HG03457 (cell line): Measurements from ENCODE around the gene NBPF14.
"Not testable (repeated sequence)": the region's sequence is repeated elsewhere in the genome, so short reads cannot be mapped to it uniquely, and the experiment has no call there.

Experiments
- ATAC-seq: cut with Tn5 transposase; IDR thresholded peaks from one replicate; pipeline ENCODE4 v1.9.1; 2021; ENCODE audit warnings: moderate number of reproducible peaks; ENCODE audit not compliant: unreplicated experiment

The NBPF14 gene, protein sequence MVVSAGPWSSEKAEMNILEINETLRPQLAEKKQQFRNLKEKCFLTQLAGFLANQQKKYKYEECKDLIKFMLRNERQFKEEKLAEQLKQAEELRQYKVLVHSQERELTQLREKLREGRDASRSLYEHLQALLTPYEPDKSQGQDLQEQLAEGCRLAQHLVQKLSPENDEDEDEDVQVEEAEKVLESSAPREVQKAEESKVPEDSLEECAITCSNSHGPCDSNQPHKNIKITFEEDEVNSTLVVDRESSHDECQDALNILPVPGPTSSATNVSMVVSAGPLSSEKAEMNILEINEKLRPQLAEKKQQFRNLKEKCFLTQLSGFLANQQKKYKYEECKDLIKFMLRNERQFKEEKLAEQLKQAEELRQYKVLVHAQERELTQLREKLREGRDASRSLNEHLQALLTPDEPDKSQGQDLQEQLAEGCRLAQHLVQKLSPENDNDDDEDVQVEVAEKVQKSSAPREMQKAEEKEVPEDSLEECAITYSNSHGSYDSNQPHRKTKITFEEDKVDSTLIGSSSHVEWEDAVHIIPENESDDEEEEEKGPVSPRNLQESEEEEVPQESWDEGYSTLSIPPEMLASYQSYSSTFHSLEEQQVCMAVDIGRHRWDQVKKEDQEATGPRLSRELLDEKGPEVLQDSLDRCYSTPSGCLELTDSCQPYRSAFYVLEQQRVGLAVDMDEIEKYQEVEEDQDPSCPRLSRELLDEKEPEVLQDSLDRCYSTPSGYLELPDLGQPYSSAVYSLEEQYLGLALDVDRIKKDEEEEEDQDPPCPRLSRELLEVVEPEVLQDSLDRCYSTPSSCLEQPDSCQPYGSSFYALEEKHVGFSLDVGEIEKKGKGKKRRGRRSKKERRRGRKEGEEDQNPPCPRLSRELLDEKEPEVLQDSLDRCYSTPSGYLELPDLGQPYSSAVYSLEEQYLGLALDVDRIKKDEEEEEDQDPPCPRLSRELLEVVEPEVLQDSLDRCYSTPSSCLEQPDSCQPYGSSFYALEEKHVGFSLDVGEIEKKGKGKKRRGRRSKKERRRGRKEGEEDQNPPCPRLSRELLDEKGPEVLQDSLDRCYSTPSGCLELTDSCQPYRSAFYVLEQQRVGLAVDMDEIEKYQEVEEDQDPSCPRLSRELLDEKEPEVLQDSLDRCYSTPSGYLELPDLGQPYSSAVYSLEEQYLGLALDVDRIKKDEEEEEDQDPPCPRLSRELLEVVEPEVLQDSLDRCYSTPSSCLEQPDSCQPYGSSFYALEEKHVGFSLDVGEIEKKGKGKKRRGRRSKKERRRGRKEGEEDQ (N-terminal part only)

GRCh38 chr1:148595911-148596310, at the start of gene NBPF14:
NBPF14 (minus strand) TSS chr1:148596011; CDS start chr1:148595717, 294 bp downstream.
- ATAC-seq, result not testable (repeated sequence)

- ATAC-seq, result not testable (repeated sequence)
Measured at GRCh38 chr1:148625451-148625850, 29.6 kb upstream of the NBPF14 start.

GRCh38 chr1:148618216-148618615, 22.4 kb upstream of the NBPF14 start:
- not testable (repeated sequence) for ATAC-seq

DNA sequence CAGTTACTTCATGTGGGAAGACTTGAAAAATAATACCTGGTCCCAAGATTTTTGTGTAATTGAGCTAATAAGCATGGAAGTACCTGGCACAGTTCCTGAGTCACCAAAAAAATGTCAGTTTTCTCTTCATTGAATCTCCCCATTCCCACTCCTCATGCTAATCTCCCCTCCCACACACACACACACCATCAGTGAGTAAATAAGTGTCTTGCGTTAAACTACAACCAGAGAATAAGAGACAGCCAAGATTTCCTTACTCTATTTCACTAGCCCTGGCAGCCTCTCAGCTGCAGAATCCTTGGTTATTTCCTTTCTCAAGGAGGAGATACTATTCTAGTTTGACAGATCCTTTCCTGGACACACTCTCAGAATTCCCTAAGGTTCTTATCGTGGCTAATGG, 9.5 kb upstream of the NBPF14 start:
- not testable (repeated sequence) for ATAC-seq

- not testable (repeated sequence) for ATAC-seq
Measured at GRCh38 chr1:148595360-148595759, 451 bp downstream of the NBPF14 start.

- not testable (repeated sequence) for ATAC-seq
Measured at GRCh38 chr1:148591098-148591497, 4.7 kb downstream of the NBPF14 start.

GRCh38 chr1:148532158-148532557, 63.7 kb downstream of the NBPF14 start:
- not testable (repeated sequence) for ATAC-seq

- not testable (repeated sequence) for ATAC-seq
Measured at GRCh38 chr1:148529101-148529567, 66.7 kb downstream of the NBPF14 start.

GRCh38 chr1:148528591-148528990, 67.2 kb downstream of the NBPF14 start:
- not testable (repeated sequence) for ATAC-seq

DNA sequence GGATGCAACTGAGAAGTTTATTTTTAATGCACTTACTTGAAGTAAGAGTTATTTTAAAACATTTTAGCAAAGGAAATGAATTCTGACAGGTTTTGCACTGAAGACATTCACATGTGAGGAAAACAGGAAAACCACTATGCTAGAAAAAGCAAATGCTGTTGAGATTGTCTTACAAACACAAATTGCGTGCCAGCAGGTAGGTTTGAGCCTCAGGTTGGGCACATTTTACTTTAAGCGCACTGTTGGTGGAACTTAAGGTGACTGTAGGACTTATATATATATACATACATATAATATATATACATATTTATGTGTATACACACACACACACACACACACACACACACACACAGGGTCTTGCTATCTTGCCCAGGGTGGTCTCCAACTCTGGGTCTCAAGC, 69.2 kb downstream of the NBPF14 start:
- ATAC-seq, result not testable (repeated sequence)

DNA sequence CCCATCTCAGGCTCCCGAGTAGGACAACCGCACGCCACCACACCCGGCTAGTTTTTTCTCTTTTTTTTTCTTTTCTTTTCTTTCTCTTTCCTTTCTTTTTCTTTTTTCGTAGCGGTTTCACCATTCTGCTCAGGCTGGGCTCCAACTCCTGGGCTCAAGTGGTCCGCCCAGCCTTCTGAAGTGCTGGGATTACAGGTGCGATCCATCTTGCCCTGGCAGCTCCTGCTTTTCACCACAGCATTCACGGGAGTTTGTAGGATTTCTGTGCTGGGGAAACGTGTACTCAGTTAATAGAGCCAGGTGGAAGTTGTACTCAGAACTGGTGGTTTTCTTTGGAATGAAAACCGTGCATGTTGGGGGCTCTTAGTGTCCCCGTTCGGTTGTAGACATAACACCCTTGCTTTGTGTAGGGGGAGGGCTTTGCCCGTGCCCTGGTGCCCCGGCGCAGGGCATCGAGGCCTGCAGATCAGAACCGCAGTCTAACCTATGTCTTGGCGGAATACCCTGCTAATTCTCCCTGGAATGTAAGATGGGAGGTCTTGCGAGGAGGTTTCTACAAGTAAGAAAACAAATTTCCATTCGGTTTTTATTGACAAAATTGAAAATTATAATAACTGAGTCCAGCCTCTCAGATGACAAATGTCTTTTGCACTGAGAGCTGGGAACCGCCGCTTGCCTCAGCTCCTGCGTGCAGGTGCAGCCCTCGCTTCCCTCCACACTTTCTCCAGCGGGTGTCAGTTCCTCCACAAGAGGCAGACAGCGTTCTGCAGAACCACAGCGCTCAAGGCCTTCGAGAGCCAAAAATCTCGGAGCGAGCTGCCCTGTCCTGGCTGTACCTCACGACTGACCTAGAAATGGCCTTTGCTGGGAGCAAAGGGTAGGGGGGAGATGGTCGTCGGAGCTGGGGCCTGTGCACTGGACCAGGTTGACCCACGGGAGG, 72.3 kb downstream of the NBPF14 start:
- peak; percentile 22 for ATAC-seq

GRCh38 chr1:148522561-148523204, 73.1 kb downstream of the NBPF14 start:
- ATAC-seq, result peak; percentile 71

GRCh38 chr1:148522072-148522471, 73.7 kb downstream of the NBPF14 start:
- ATAC-seq, result peak; percentile 41

GRCh38 chr1:148514310-148514709, 81.5 kb downstream of the NBPF14 start:
- not testable (repeated sequence) for ATAC-seq

DNA sequence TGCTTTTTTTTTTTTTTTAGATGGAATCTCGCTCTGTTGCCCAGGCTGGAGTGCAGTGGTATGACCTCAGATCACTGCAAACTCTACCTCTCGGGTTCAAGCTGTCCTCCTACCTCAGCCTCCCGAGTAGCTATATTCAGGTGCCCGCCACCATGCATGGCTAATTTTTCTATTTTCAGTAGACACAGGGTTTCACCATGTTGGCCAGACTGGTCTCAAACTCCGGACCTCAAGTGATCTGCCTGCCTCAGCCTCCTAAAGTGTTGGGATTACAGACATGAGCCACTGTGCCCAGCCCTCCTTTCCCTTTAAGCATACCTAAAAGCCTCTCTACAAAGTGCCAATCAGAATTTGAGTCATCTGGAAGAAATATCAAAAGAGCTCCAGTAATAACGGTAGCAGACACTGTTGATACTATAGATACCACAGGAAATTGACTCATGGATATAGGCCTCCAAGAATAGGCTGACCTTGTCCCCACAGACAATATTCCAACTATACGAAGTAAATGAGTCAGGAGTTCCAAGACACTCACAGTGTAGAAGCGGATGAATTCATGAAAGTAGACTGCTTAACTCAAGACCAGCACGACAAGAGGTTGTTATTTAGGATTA, 83.1 kb downstream of the NBPF14 start:
- not testable (repeated sequence) for ATAC-seq

DNA sequence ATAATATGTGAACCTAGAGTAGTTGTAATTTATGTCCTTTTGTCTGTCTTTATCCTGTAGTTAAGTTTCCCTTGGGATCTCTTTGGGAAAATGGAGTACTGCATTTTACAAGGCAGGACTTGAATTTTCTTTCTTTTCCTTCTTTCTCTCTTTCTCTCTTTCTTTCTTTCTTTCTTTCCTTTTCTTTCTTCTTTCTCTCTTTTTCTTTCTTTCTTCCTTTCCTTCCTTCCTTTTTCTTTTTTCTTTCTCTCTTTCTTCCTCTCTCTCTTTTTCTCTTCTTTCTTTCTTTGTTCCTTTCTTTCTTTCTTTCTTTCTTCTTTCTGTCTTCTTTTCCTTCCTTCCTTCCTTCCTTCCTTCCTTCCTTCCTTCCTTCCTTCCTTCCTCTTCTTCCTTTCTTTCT, 101.9 kb downstream of the NBPF14 start:
- ATAC-seq, result not testable (repeated sequence)

DNA sequence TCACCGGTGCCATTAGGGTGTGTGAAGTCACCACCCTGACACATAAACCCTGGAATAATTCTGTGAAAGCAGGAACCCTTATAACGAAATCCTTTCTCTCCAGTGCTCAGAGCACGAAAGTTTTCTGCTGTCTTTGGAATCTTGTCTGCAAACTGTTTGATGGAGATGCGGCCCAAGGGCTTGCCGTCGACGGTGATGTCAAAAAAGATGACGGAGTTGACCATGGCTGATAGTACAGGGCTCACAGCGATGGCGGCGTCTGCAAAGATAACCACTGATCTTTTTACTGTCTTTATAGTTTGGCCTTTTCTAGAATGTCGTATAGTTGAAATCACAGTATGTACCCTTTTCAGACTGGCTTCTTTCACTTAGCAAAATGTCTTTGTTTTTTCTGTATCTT, 112.8 kb downstream of the NBPF14 start, which contains the start of gene PPIAL4G:
PPIAL4G (minus strand) TSS at position 274 of the 400 bp plus-strand sequence; CDS start at position 224, 50 bp downstream.
- ATAC-seq, result not testable (repeated sequence)
